Trophoblast cell (in vitro differentiated cells and primary cell): ENCODE results near the gene CYGB.

Experiments used
- DNase-seq, 2 donors: peaks; one replicate each; pipeline ENCODE4 v3.0.0-alpha.2; 2016
- H2AFZ ChIP-seq: 2 replicates; pipeline ENCODE4 v1.6.1; 2013; ENCODE audit warnings: low read length, moderate library complexity, mild to moderate bottlenecking; ENCODE audit not compliant: insufficient read depth, poor library complexity
- H2AK5ac ChIP-seq: 2 replicates; pipeline ENCODE4 v1.6.1; 2013; ENCODE audit warnings: mild to moderate bottlenecking, low read length
- H2BK120ac ChIP-seq: 2 replicates; pipeline ENCODE4 v1.6.1; 2013; ENCODE audit warnings: low read length, mild to moderate bottlenecking, moderate library complexity; ENCODE audit not compliant: insufficient read depth, poor library complexity
- H2BK12ac ChIP-seq: 2 replicates; pipeline ENCODE4 v1.6.1; 2013; ENCODE audit warnings: mild to moderate bottlenecking, low read length, moderate library complexity
- H2BK5ac ChIP-seq: 2 replicates; pipeline ENCODE4 v1.6.1; 2013; ENCODE audit warnings: low read length, low read depth, moderate library complexity, mild to moderate bottlenecking; ENCODE audit not compliant: poor library complexity
- H3K14ac ChIP-seq: 2 replicates; pipeline ENCODE4 v1.6.1; 2013; ENCODE audit warnings: mild to moderate bottlenecking, low read length
- H3K18ac ChIP-seq: 2 replicates; pipeline ENCODE4 v1.6.1; 2013; ENCODE audit warnings: mild to moderate bottlenecking, low read length
- H3K23ac ChIP-seq: 2 replicates; pipeline ENCODE4 v1.6.1; 2013; ENCODE audit warnings: low read length
- H3K27ac ChIP-seq: 2 replicates; pipeline ENCODE4 v1.5.1; 2013; ENCODE audit warnings: low read depth, mild to moderate bottlenecking, inconsistent platforms, low read length, moderate library complexity
- H3K27me3 ChIP-seq: 2 replicates; pipeline ENCODE4 v1.6.1; 2013; ENCODE audit warnings: inconsistent platforms, mild to moderate bottlenecking, low read length, moderate library complexity; ENCODE audit not compliant: insufficient read depth
- H3K36me3 ChIP-seq, 2 experiments: 1 replicate in 1 of 2; 2 replicates in 1 of 2; pipeline ENCODE4 v1.6.1; 2013; ENCODE audit warnings: low read length in 2 of 2, mild to moderate bottlenecking in 2 of 2, moderate library complexity in 1 of 2; ENCODE audit not compliant: insufficient read depth in 2 of 2, control insufficient read depth in 1 of 2
- H3K4ac ChIP-seq: 2 replicates; pipeline ENCODE4 v1.6.1; 2013; ENCODE audit warnings: low read depth, mild to moderate bottlenecking, low read length, moderate library complexity
- H3K4me1 ChIP-seq, 2 experiments: 1 replicate in 1 of 2; 2 replicates in 1 of 2; pipeline ENCODE4 v1.6.1; 2013; ENCODE audit warnings: low read length in 2 of 2, mild to moderate bottlenecking in 2 of 2, moderate library complexity in 1 of 2; ENCODE audit not compliant: insufficient read depth in 2 of 2, control insufficient read depth in 1 of 2
- H3K4me2 ChIP-seq: 2 replicates; pipeline ENCODE4 v1.6.1; 2013; ENCODE audit warnings: inconsistent platforms, mild to moderate bottlenecking, low read length, moderate library complexity
- H3K4me3 ChIP-seq: 2 replicates; pipeline ENCODE4 v1.5.1; 2013; ENCODE audit warnings: mild to moderate bottlenecking, low read depth, low read length, inconsistent platforms
- H3K79me1 ChIP-seq: one replicate; pipeline ENCODE4 v1.6.1; 2013; ENCODE audit warnings: low read length
- H3K79me2 ChIP-seq: 2 replicates; pipeline ENCODE4 v1.6.1; 2013; ENCODE audit warnings: low read length, mild to moderate bottlenecking; ENCODE audit not compliant: control insufficient read depth, insufficient read depth, poor library complexity
- H3K9ac ChIP-seq: 2 replicates; pipeline ENCODE4 v1.6.1; 2013; ENCODE audit warnings: mild to moderate bottlenecking, low read length
- H3K9me3 ChIP-seq: 2 replicates; pipeline ENCODE4 v1.6.1; 2013; ENCODE audit warnings: low read depth, mild to moderate bottlenecking, control low read depth, inconsistent platforms, low read length; ENCODE audit not compliant: insufficient read depth
- H4K12ac ChIP-seq: 2 replicates; pipeline ENCODE4 v1.6.1; 2013; ENCODE audit warnings: low read depth, mild to moderate bottlenecking, low read length, moderate library complexity
- H4K8ac ChIP-seq: 2 replicates; pipeline ENCODE4 v1.6.1; 2013; ENCODE audit warnings: low read depth, mild to moderate bottlenecking, low read length, moderate library complexity
- H4K91ac ChIP-seq: one replicate; pipeline ENCODE4 v1.6.1; 2013; ENCODE audit warnings: low read depth, mild to moderate bottlenecking, low read length, moderate library complexity
- WGBS: extraction: QIAGEN DNeasy Blood & Tissue Kit; methylation state at CpG from one replicate; pipeline ENCODE4 v1.1.7; 2013; ENCODE audit warnings: missing lambda C conversion rate; ENCODE audit not compliant: insufficient read length, insufficient coverage; ENCODE audit errors: extremely low coverage; 5-methylcytosine and 5-hydroxymethylcytosine counted together

The CYGB gene

DNA sequence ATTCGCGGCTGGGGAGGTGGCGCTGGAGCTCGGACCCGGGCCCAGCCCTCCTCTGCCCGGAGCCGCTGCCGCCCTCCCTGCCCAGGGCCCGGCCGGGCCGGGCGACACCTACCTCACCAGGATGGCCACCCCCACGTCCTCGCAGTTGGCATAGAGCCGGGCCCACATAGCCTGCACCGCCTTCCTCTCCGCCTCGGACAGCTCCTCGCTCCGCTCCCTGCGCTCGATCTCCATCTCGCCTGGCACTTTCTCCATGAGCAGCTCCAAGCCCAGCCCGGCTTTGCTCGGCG, 276 bp downstream of the CYGB start:
- H3K14ac ChIP-seq: no peak overlapping the region
- no peaks in the 10 kb centered on the region for H3K36me3 ChIP-seq
- no peak overlapping the region for H4K91ac ChIP-seq
- no peak overlapping the region for H2BK12ac ChIP-seq
- peak in 1 of 2 donors; percentile 43 for DNase-seq
- peaks cover 18 to 23% of the 10 kb centered on the region in 2 experiments for H3K4me1 ChIP-seq
- H3K4ac ChIP-seq: no peak overlapping the region
- no peak overlapping the region for H3K23ac ChIP-seq
- no CpG with 5 or more reads among the region's 26 CpGs for WGBS
- H3K79me1 ChIP-seq: peaks cover 2% of the 10 kb centered on the region
- peaks cover 33% of the 10 kb centered on the region for H3K27me3 ChIP-seq
- H3K9ac ChIP-seq: no peak overlapping the region
- no peak overlapping the region for H3K4me3 ChIP-seq
- H3K18ac ChIP-seq: no peak overlapping the region
- H3K27ac ChIP-seq: no peak overlapping the region
- no peak overlapping the region for H2BK5ac ChIP-seq
- H3K79me2 ChIP-seq: peaks cover 2% of the 10 kb centered on the region
- no peak overlapping the region for H4K12ac ChIP-seq
- no peak overlapping the region for H2AFZ ChIP-seq
- H2BK120ac ChIP-seq: no peak overlapping the region
- no peak overlapping the region for H4K8ac ChIP-seq
- peak overlapping the region; percentile 28 for H3K4me2 ChIP-seq
- H3K9me3 ChIP-seq: peaks cover 2% of the 10 kb centered on the region
- peak overlapping the region; percentile 39 for H2AK5ac ChIP-seq

DNA sequence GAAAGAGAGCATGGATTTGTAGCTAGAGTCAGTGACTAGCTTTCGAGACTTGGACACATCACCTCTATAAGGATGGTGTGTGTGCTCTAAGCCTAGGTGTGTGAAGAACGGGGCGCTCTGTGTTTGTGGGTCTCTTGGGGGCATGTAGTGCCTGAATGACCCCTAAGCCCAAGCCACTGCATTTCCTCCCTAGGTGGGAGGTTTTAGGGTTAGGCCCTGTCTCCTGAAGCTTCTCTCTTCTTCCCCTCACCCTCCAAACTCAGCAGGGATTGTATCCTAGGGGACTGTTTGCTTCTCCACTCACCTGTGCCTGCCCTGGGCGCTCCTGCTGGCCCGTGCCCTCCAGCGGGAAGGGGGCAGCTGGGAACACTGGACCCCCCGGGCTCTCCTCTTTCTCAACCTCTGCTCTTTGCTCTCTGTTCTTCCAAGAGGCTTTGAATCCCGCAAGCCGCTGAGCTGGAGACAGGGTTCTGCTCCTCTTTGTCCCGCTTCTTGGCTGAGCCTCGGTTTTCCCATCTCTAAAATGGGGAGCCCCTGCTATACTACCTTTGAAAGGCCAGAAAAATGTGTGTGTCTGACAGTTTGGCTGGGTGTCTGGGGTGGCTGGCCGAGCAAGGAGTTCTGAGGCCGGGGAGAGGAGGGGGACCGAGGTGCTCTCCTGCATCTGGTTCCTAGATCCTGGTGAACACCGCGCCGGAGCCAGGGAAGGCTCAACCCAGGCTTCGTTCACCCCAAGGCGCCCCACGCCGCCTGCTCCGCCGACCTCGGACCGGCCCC, 810 bp downstream of the CYGB start:
- Histone ChIP-seq H3K4me1 (peaks cover 19 to 26% of the 10 kb centered on the region in 2 experiments), H3K23ac (no peak overlapping the region), H4K91ac (no peak overlapping the region), H2BK5ac (no peak overlapping the region), H3K4me3 (no peak overlapping the region), H3K4me2 (no peak overlapping the region), H2BK12ac (no peak overlapping the region), H4K8ac (no peak overlapping the region), H3K18ac (no peak overlapping the region), H2AFZ (no peak overlapping the region), H3K27ac (no peak overlapping the region), H3K36me3 (no peaks in the 10 kb centered on the region), H3K9me3 (peaks cover 2% of the 10 kb centered on the region), H3K79me1 (peaks cover 3% of the 10 kb centered on the region), H3K79me2 (peaks cover 2% of the 10 kb centered on the region), H4K12ac (no peak overlapping the region), H3K27me3 (peaks cover 33% of the 10 kb centered on the region), H2BK120ac (no peak overlapping the region), H2AK5ac (peak overlapping the region; percentile 39), H3K9ac (no peak overlapping the region), H3K4ac (no peak overlapping the region), H3K14ac (no peak overlapping the region)
- WGBS: no CpG with 5 or more reads among the region's 25 CpGs
- DNase-seq: no peak

DNA sequence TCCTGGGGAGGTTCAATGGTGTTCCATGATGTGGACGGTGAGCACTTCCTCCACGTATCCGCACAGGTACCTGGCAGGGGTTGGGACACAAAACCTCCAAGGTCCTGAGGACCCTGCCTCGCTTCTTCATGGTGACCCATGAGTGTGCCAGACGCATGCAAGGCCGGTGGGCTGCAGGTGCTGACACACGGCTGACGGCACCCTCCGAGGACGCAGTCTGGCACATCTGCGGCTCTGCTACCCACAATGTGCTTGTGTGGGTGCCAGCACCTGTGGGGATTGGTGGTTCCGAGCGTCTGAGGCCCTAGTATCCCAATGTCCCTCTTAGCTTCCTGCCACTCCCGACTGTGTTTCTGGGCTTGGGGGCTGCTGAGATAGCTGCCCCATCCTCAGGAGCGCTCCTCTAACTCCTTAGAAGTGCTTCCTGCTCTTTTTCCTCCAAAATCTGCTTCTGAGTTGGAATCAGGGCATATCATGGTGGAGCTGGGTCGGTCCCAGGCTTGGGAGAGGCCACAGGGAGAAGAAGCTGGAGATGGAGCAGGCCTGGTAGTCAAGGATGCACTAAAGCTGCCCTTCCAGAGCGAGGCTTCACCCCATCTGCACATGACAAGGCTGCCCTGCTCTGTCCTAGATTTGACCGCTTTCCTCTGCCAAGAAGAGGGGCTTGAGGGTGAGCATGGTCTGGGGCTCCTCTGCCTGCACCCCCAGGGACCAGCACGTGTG, 1.6 kb downstream of the CYGB start:
- H3K36me3 ChIP-seq: no peaks in the 10 kb centered on the region
- no peak overlapping the region for H4K91ac ChIP-seq
- no peak overlapping the region for H3K23ac ChIP-seq
- H3K27ac ChIP-seq: no peak overlapping the region
- H3K79me2 ChIP-seq: peaks cover 2% of the 10 kb centered on the region
- H3K9ac ChIP-seq: no peak overlapping the region
- H2BK120ac ChIP-seq: no peak overlapping the region
- no peak overlapping the region for H4K12ac ChIP-seq
- no peak overlapping the region for H3K18ac ChIP-seq
- H3K4me1 ChIP-seq: peaks cover 23 to 30% of the 10 kb centered on the region in 2 experiments
- H2BK5ac ChIP-seq: no peak overlapping the region
- WGBS: no CpG with 5 or more reads among the region's 19 CpGs
- no peak overlapping the region for H4K8ac ChIP-seq
- peaks cover 2% of the 10 kb centered on the region for H3K9me3 ChIP-seq
- no peak overlapping the region for H3K14ac ChIP-seq
- peaks cover 8% of the 10 kb centered on the region for H3K79me1 ChIP-seq
- H3K27me3 ChIP-seq: peaks cover 33% of the 10 kb centered on the region
- H3K4me2 ChIP-seq: no peak overlapping the region
- no peak for DNase-seq
- no peak overlapping the region for H3K4me3 ChIP-seq
- no peak overlapping the region for H2AFZ ChIP-seq
- H2BK12ac ChIP-seq: no peak overlapping the region
- no peak overlapping the region for H2AK5ac ChIP-seq
- H3K4ac ChIP-seq: no peak overlapping the region

DNA sequence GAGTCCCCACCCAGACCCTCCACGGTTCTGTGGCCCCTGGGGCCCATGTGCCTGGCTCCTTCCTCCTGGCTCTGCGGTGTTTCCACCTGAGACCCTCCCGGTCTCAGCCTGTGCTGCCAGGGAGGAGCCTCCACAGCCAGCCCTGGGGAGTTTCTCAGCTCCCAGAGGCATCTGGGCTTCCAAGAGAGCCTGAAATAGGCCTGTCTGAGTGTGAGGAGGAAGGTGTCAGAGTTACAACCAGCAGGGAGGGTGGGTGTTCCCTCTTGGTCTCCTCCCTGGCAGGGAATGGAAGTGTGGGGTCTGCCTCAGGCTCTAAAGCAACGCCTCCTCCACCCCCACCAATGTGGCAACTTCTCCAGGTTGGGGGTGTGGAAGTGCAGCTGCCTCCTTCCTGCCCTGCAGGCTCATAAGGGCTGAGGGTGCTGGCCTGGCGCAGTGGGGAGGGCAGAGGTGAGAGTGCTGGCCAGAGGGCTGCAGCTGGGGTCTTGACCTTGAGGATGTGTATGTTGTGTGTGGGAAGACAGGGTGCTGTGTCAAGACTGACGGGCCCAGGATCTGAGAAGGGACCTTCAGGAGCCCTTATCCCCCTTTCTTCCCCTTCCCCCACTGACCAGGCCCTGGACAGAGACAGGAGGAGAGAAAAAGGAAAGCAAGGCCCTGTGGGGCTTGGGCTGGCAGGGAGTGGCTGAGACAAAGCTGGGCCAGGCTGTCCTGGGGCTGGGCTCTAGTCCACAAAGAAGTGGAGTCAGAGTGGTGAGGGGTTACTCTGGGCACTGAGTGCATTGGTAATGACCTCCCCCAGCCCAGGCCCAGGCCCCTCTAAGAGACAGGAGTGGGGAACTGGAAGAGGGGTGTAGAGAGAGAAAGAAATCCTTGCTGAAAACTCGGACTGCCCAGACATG, 2.4 kb downstream of the CYGB start:
- Histone ChIP-seq H4K91ac (no peak overlapping the region), H2BK5ac (no peak overlapping the region), H3K23ac (no peak overlapping the region), H3K18ac (no peak overlapping the region), H3K9me3 (peaks cover 2% of the 10 kb centered on the region), H3K4ac (no peak overlapping the region), H3K9ac (no peak overlapping the region), H4K12ac (no peak overlapping the region), H3K79me1 (peaks cover 14% of the 10 kb centered on the region), H3K14ac (no peak overlapping the region), H2BK12ac (no peak overlapping the region), H3K36me3 (no peaks in the 10 kb centered on the region), H3K27ac (no peak overlapping the region), H3K4me3 (no peak overlapping the region), H2BK120ac (no peak overlapping the region), H2AFZ (no peak overlapping the region), H3K27me3 (peaks cover 33% of the 10 kb centered on the region), H2AK5ac (no peak overlapping the region), H3K4me1 (peaks cover 27 to 32% of the 10 kb centered on the region in 2 experiments), H3K79me2 (peaks cover 2% of the 10 kb centered on the region), H4K8ac (no peak overlapping the region), H3K4me2 (no peak overlapping the region)
- DNase-seq: peak; percentile 80
- WGBS: no CpG with 5 or more reads among the region's 7 CpGs
